ENCODE data around the gene MSL2.

- TF ChIP-seq, protein P1, sequence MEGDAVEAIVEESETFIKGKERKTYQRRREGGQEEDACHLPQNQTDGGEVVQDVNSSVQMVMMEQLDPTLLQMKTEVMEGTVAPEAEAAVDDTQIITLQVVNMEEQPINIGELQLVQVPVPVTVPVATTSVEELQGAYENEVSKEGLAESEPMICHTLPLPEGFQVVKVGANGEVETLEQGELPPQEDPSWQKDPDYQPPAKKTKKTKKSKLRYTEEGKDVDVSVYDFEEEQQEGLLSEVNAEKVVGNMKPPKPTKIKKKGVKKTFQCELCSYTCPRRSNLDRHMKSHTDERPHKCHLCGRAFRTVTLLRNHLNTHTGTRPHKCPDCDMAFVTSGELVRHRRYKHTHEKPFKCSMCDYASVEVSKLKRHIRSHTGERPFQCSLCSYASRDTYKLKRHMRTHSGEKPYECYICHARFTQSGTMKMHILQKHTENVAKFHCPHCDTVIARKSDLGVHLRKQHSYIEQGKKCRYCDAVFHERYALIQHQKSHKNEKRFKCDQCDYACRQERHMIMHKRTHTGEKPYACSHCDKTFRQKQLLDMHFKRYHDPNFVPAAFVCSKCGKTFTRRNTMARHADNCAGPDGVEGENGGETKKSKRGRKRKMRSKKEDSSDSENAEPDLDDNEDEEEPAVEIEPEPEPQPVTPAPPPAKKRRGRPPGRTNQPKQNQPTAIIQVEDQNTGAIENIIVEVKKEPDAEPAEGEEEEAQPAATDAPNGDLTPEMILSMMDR (IDR thresholded peaks at IDR 0.05) = no peak
- TF ChIP-seq POLR2AphosphoS5 (IDR thresholded peaks at IDR 0.05) = no peak
- TF ChIP-seq POLR2A (IDR thresholded peaks at IDR 0.05) = no peak
- TF ChIP-seq EP300 (IDR thresholded peaks at IDR 0.05) = no peak
Measured at GRCh38 chr3:136114421-136114820, 81.7 kb downstream of the MSL2 start.
